Upper lobe of right lung (tissue), 1 donor: ENCODE data around the gene PACS2. TPM values are rescaled to one million over a fixed set of nuclear protein-coding genes. Genes with fewer than 3 reads are reported as not detected.
A peak's percentile ranks its signal among the peaks of the same experiment; 100 is the strongest.

ENCODE experiments used
- ATAC-seq: fragments of 200-7000 bp; cut with Tn5 transposase; one replicate; pipeline ENCODE4 v1.9.1; 2020; ENCODE audit warnings: mild to moderate bottlenecking, moderate library complexity
- DNase-seq: peaks from one replicate; pipeline ENCODE4 v3.0.0-alpha.2; 2020
- H3K27ac ChIP-seq: fragments of 200-600 bp; one replicate; pipeline ENCODE4 v1.8.0; 2022
- H3K27me3 ChIP-seq: fragments of 200-600 bp; one replicate; pipeline ENCODE4 v1.8.0; 2022; ENCODE audit warnings: mild to moderate bottlenecking
- H3K36me3 ChIP-seq: fragments of 200-600 bp; one replicate; pipeline ENCODE4 v1.8.0; 2022
- H3K4me1 ChIP-seq: fragments of 200-600 bp; one replicate; pipeline ENCODE4 v1.8.0; 2022
- H3K4me3 ChIP-seq: fragments of 200-600 bp; one replicate; pipeline ENCODE4 v1.8.0; 2022; ENCODE audit warnings: mild to moderate bottlenecking
- H3K9me3 ChIP-seq: fragments of 200-600 bp; one replicate; pipeline ENCODE4 v1.8.0; 2022
- CTCF ChIP-seq: fragments of 200-600 bp; IDR thresholded peaks from one replicate; pipeline ENCODE4 v1.8.0; 2022; ENCODE audit warnings: antibody characterized with exemption
- intact Hi-C: fragments of 100-400 bp; cut with DNase I; formaldehyde crosslinking; loops from one replicate; pipeline ENCODE4 v1.11.0; 2022
- total RNA-seq: library from RNA; stranded (reverse); fragmentation: NEBNext Ultra II Directional; extraction: Animal tissue kit (Norgen Biotek cat#: 25700); gene quantifications from one replicate; pipeline ENCODE4 v1.2.1, GENCODE V29; 2021
- donor health status: DM: no; HTN: yes; CAD: no; lungs with severe emphysema.

PACS2 gene
- total RNA-seq, 1 donor from 2014 or later, result 86.6 TPM

GRCh38 chr14:105431256-105431655 lies 116.7 kb downstream of the PACS2 start:
- no peak for ATAC-seq
- H3K4me3 ChIP-seq, result no peak overlapping the region
- no peak for TF ChIP-seq CTCF

GRCh38 chr14:105432657-105433056 lies 118.1 kb downstream of the PACS2 start:
- H3K36me3 ChIP-seq, result no peaks in the 10 kb centered on the region
- intact Hi-C loops, result no loop called here
- no peak for DNase-seq
- peaks cover 4% of the 10 kb centered on the region for H3K4me1 ChIP-seq
- H3K4me3 ChIP-seq, result no peak overlapping the region
- no peak overlapping the region for H3K27ac ChIP-seq
- H3K27me3 ChIP-seq, result no peaks in the 10 kb centered on the region
- H3K9me3 ChIP-seq, result no peaks in the 10 kb centered on the region
- ATAC-seq, result no peak
- TF ChIP-seq CTCF, result no peak

More at GRCh38 chr14:105431256-105431655, 116.7 kb downstream of the PACS2 start:
- Histone ChIP-seq H3K4me1 (peaks cover 4% of the 10 kb centered on the region), H3K27me3 (no peaks in the 10 kb centered on the region), H3K27ac (no peak overlapping the region), H3K9me3 (no peaks in the 10 kb centered on the region), H3K36me3 (no peaks in the 10 kb centered on the region)
- no peak for DNase-seq
- intact Hi-C loops, result no loop called here

- Histone ChIP-seq H3K4me3 (no peak overlapping the region), H3K36me3 (no peaks in the 10 kb centered on the region), H3K9me3 (no peaks in the 10 kb centered on the region), H3K27me3 (no peaks in the 10 kb centered on the region), H3K27ac (no peak overlapping the region), H3K4me1 (peaks cover 4% of the 10 kb centered on the region)
- no peak for DNase-seq
- intact Hi-C loops, result no loop called here
- peak; percentile 8 for ATAC-seq
- TF ChIP-seq CTCF, result no peak
Measured at GRCh38 chr14:105433161-105433605, 118.6 kb downstream of the PACS2 start.

- ATAC-seq (no peak), DNase-seq (no peak)
- Histone ChIP-seq H3K36me3 (no peaks in the 10 kb centered on the region), H3K27me3 (no peaks in the 10 kb centered on the region), H3K27ac (no peak overlapping the region), H3K4me1 (no peaks in the 10 kb centered on the region), H3K9me3 (no peaks in the 10 kb centered on the region), H3K4me3 (no peak overlapping the region)
- intact Hi-C loops, result no loop called here
- no peak for TF ChIP-seq CTCF
Measured at GRCh38 chr14:105436402-105436801, 121.9 kb downstream of the PACS2 start.

- Histone ChIP-seq H3K9me3 (no peaks in the 10 kb centered on the region), H3K4me1 (no peaks in the 10 kb centered on the region), H3K27ac (no peak overlapping the region), H3K36me3 (no peaks in the 10 kb centered on the region), H3K4me3 (no peak overlapping the region), H3K27me3 (no peaks in the 10 kb centered on the region)
- intact Hi-C loops, result no loop called here
- no peak for ATAC-seq
- DNase-seq, result no peak
- TF ChIP-seq CTCF, result no peak
Measured at GRCh38 chr14:105436891-105437722, 122.6 kb downstream of the PACS2 start.
